HG03460 (cell line): ENCODE measurements around the gene TNS2.

ENCODE experiments used
- ATAC-seq: cut with Tn5 transposase; IDR thresholded peaks from one replicate; pipeline ENCODE4 v1.9.1; 2021; ENCODE audit not compliant: unreplicated experiment

TNS2 gene

DNA sequence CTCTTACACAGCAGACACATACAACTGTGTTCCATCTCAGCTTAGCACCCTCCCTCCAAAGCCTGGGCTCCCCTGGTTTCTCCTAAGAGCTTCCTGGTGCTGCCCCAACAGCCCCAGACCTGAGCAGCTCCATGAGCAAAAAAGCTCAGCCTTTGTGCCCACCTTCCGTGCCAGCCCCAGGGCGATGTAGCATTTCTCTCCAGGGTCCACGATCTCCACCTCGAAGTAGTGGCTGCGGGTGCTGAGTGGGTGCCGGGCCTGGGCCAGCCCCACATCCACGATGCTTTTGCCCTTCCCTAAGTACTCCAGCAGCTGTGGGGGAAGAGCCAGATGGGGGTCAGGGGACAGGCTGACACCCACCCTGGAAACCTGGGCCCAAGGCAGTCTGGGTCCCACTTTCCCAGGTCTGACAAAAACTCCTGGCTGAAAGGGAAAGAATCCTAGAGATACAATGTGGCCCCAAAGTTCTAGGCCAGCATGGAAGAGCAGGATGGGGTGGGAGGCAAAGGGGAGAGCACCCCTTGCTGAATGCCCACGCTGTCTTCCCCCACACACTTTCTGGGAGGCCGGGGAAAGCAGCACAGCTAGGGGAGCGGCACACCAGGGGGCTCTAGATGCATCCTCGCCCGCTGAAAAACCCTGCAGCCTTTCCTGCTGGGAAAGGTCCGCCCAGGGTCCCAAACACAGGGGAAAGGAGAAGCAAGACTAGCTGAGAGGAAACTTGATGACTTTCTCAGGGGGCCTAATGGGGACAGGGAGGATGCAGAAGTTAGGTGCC, 18.3 kb downstream of the TNS2 start:
- no peak for ATAC-seq

DNA sequence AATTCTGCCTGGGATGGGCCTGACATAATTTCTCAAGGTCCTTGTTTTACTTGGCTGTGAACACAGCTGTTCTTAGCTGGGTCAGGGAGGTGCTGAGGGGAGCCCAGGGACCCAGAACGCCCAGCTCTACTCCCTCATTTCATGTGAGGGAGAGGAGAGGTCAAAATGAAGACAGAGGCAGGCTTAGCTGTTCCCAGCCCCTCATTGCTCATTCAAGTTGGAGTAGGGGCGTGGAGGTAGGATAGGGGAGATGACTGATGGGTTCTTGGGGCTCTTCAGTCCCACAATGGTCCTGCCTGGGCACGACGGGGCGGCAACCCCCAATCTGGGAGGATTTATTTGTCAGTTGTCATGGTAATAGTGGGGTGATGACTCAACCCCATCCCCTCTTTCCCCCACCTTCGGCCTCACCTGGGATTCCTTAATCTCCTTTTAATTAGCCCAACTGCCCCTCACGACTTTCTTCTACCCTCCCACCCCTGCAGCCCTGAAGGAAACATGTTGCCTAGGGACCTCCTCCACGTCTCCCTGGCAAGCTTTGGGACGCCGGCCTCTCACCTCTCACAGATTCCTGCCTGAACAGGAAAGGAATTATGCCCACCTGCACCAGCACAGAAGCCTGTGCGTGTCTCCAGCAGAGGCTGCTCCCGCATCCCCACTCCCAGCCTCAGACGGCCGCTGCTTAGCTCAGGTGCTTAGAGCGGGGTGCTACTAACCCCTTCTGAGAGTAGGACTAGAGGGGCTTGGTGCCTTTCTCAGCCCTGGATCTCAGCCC, 19.1 kb downstream of the TNS2 start:
- ATAC-seq = no peak

DNA sequence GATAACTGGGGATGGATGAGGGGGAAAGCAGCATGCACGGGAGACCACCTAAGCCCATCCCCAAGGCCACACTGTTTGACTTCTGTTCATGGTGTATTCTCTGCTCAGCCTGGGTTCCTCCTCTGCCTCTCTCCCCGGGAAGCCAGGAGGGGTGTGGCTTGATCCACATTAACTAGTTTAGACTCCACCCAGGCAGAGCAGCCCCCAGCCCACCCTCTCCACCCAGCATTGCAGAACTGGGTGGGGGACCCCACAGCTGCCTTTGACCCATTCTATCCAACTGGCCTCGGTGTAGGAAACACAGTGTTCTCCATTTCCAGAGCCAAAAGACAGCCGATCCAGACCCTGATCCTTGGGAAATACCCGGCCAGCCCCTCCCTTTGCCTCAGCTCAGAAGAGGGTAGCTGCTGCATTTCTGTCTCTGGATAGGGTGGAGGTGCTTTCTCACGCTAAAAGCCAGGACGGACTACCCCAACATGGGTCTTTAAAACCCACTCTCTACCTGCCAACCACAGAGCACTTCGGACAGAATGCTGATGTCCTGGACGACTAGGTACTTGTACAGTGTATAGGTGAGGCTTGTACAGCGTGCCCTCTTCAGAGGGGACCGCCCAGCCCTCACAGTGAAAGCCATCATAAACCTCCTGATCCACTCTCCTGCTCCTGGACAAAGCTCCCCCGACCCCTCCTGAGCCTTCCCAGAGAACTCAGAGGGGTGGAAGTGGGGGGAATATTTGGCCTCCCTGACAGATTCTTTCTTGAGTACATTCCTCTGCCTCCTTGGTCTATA, 20.0 kb downstream of the TNS2 start:
- ATAC-seq = no peak

- ATAC-seq = no peak
Observed at GRCh38 chr12:53070877-53071492, 21.1 kb downstream of the TNS2 start.

GRCh38 chr12:53071591-53072551, 22.0 kb downstream of the TNS2 start:
- no peak for ATAC-seq

DNA sequence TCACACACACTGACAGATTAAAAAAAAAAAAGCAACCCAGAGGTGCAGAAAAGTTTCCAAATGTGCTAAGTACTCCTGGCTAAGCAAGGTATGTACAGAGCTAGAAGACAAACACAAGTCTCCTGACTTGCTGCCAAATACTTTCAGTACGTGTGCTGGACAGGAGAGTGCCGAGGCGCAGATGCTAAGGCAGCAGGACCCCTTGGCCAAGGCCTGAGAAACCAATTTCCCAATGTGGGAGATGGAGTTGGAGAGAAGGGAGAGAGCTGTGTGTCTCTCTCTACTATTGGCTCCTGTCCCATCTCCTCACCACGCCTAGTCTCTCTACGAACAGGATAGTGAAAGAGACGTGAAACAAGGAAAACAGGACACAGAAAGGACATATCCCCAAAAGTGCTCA, 24.0 kb downstream of the TNS2 start:
- ATAC-seq = no peak

DNA sequence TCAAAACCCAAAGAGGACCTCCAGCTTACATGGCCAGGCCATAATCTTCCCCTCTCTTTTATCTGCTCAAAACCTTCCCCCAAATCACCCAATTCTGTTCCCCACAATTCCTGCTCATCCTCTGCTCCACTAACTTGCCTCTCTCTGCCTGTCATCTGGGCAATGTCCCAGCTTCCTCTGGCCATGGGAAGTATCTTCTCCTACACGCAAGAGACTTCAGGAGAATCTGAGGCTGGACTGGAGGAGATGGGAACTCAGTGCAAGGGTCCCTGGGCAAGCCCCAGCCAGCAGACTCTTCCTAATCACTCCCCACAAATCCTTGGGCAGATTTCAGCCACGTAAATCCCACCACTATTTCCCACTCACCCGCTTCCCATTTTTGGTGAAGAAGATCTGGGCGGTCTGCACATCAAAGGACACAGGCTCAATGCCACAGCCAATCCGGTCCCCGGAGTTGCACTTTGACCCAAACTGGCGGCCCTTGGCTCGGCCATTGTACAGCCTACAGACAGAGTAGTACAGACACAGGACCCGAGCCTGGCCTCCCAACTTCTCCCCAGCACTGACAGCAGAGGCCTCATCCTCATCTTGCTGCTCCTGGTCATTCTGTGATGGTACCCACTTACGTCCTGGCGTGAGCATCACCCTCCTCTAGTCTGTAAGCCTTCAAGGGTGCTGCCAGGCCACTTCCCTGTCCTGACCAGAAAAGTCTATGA, 24.6 kb downstream of the TNS2 start:
- no peak for ATAC-seq

DNA sequence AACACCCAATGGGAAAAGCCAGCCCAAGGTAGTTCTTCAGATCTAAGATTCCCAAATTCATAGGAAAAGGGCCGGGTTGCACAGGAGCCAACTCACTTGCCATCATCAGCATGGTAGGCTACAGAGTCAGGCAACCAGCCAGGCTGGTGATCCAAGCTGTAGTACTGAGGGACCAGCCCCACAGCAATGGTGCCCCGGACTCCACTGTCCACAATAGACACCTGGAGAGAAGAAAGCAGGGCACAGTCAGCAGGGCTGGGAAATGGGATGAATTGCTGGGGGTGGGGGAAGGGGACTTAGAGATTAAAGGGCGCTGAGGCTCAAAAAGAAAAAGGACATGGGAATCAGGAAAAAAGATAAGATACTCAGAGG, 25.1 kb downstream of the TNS2 start:
- ATAC-seq = no peak

GRCh38 chr12:53076461-53076860, 26.6 kb downstream of the TNS2 start:
- no peak for ATAC-seq

DNA sequence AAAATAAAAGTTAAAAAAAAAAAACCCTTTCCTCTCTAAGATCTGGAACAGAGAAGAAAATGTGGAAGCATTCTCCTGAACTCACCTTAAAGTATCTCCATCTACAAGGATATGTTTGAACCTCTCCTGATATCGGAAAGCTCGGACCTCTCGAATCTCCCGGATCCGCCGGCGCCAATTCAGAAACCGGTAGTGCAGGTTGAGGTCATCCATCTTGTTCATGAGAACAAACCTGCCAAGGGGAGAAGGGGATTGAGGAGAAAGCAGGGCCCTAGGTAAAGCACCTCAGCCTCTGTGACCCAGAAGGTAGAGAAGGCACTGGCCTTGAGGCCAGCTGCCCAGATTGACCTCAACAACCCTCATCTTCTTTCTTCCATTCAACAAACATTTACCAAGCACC, 27.2 kb downstream of the TNS2 start:
- no peak for ATAC-seq

DNA sequence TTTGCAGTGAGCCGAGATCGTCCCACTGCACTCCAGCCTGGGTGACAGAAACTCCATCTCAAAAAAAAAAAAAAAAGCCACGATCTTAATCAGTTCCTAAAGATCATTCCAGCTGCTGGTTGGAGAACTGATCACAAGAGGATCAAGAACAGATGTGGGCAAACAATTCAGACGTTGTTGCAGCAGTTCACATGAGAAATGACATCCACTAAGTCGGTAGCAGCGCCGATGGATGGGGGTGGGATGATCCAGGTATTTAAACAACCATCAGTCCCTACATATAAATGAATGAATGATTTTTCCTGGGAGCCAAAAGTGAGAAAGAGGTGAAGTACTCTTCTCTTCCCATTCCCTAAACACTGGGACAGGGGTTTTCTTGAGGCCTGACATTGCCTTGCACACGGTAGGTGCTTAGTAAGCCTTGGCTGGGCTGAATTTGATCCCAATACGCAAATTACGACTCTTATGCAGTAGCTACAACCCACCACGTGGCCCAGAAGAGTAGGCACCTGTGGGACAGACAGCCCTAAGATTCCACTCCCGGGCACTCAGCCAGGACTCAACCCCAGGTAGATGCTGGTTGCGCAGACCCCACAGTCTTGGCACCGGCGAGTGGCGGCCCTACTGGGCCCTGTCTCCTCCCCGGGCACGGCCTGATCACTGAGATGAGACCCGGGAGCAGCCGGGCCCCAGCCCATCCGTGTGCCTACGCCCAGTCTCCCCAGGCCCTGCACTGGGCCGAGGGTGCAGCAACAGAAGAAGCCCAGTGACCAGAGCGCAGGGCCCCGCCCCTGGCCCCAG, 28.8 kb downstream of the TNS2 start:
- ATAC-seq = peak; percentile 18

- ATAC-seq = peak; percentile 98
Observed at GRCh38 chr12:53079226-53080117, 29.6 kb downstream of the TNS2 start, which contains the start of gene SPRYD3. TSS of gene SPRYD3 (minus strand) at chr12:53079390. CDS start at chr12:53079333, 57 bp downstream.

- ATAC-seq = no peak
Observed at GRCh38 chr12:53082637-53083175, 32.8 kb downstream of the TNS2 start.

GRCh38 chr12:53086361-53086760, 36.5 kb downstream of the TNS2 start:
- no peak for ATAC-seq

GRCh38 chr12:53090105-53090504, 40.2 kb downstream of the TNS2 start:
- no peak for ATAC-seq

- ATAC-seq = no peak
Observed at GRCh38 chr12:53090554-53090953, 40.7 kb downstream of the TNS2 start.

DNA sequence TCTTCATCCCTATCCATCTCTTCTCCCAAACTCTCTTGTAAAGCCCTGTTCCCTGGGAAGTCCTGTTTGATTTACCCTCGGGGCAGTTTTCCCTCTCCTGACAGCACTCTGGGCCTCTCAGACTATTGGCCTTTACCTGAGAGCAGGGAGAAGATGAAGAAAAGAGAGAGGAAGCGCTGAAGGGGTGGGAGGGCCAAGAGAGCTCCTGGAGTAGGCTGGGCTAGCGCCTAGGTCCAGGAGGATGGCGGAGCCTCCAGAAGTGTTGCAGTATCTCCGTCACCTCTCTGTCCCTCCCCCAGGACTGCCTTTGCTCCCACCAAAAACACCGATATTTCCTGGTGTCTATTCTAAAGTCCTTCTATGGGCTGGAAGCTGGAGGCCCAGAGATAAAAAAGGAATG, 41.9 kb downstream of the TNS2 start:
- ATAC-seq = no peak
